ENCODE data around the gene TAGAP. TPM values are rescaled to one million over a fixed set of nuclear protein-coding genes. Genes with fewer than 3 reads are reported as not detected.

The TAGAP gene
- total and polyA plus RNA-seq, 2 donors (not counting 1 experiment from before 2014, with no cell fraction given), result 167 to 242 TPM

- intact Hi-C loops (cut with micrococcal nuclease), result no loop called here
- Histone ChIP-seq H3K27ac (ENCODE audit: low read length in 2 of 2) (no peak overlapping the region), H3K27me3 (replicated peaks in 1 of 4; ENCODE audit: control extremely low read depth in 1 of 4, control insufficient read depth in 3 of 4, insufficient read depth in 4 of 4, low read length in 3 of 4) (no peaks in the 10 kb centered on the region), H4K20me1 (ENCODE audit: control insufficient read depth, insufficient read depth, low read length, poor library complexity, severe bottlenecking) (no peaks in the 10 kb centered on the region), H2AFZ (ENCODE audit: insufficient read depth, low read depth, low read length, poor library complexity, severe bottlenecking) (no peak overlapping the region), H3K4me1 (ENCODE audit: control insufficient read depth in 2 of 2, insufficient read depth in 2 of 2, low read length in 2 of 2) (peaks cover 32 to 33% of the 10 kb centered on the region in 2 donors), H3K4me2 (replicated peaks; ENCODE audit: low read depth, low read length, poor library complexity, severe bottlenecking) (no peak overlapping the region), H3K4me3 (ENCODE audit: control extremely low read depth in 1 of 5, extremely low read depth in 1 of 5, insufficient read depth in 1 of 5, low read depth in 2 of 5, low read length in 4 of 5) (no peak overlapping the region), H3K9me3 (ENCODE audit: control extremely low read depth in 1 of 3, control insufficient read depth in 2 of 3, insufficient read depth in 1 of 3, low read length in 2 of 3) (no peaks in the 10 kb centered on the region), H3K79me2 (ENCODE audit: control insufficient read depth, insufficient read depth, low read length) (no peaks in the 10 kb centered on the region), H3K9ac (ENCODE audit: low read length) (no peak overlapping the region), H3K36me3 (replicated peaks in 1 of 2; ENCODE audit: control extremely low read depth in 1 of 2, control insufficient read depth in 1 of 2, extremely low read depth in 1 of 2, insufficient read depth in 2 of 2, low read length in 1 of 2) (no peaks in the 10 kb centered on the region)
- Mint-ChIP-seq H3K27ac (no peak overlapping the region), H3K9me3 (ENCODE audit: insufficient read depth) (no peaks in the 10 kb centered on the region), H3K27me3 (no peaks in the 10 kb centered on the region), H3K4me3 (no peak overlapping the region), H3K4me1 (peaks cover 27% of the 10 kb centered on the region)
- WGBS (ENCODE audit: insufficient coverage), result no CpG with 5 or more reads among the region's 2 CpGs
- TF ChIP-seq, protein P1, sequence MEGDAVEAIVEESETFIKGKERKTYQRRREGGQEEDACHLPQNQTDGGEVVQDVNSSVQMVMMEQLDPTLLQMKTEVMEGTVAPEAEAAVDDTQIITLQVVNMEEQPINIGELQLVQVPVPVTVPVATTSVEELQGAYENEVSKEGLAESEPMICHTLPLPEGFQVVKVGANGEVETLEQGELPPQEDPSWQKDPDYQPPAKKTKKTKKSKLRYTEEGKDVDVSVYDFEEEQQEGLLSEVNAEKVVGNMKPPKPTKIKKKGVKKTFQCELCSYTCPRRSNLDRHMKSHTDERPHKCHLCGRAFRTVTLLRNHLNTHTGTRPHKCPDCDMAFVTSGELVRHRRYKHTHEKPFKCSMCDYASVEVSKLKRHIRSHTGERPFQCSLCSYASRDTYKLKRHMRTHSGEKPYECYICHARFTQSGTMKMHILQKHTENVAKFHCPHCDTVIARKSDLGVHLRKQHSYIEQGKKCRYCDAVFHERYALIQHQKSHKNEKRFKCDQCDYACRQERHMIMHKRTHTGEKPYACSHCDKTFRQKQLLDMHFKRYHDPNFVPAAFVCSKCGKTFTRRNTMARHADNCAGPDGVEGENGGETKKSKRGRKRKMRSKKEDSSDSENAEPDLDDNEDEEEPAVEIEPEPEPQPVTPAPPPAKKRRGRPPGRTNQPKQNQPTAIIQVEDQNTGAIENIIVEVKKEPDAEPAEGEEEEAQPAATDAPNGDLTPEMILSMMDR (IDR thresholded peaks at IDR 0.05), result no peak
- TF ChIP-seq EZH2 (IDR thresholded peaks at IDR 0.05; ENCODE audit: borderline replicate concordance, insufficient read depth, low read depth, low read length, poor library complexity, severe bottlenecking), result no peak
- CTCF ChIA-PET, result interaction anchor here (2.8 kb wide), 1 partner anchor 9 kb away, joined by 11 read pairs; no protein-coding TSS in a partner anchor
- POLR2A ChIA-PET, result interaction anchor here (0.6 to 0.7 kb wide), 2 partner anchors 40 to 392 kb away, joined by 3 to 4 read pairs; partner anchors contain the start of gene TAGAP
- DNase-seq (no peak), ATAC-seq (ENCODE audit: low read depth) (no peak)
Measured at GRCh38 chr6:159084493-159085091, 39.8 kb upstream of the TAGAP start.

GRCh38 chr6:159083146-159083545, 38.4 kb upstream of the TAGAP start:
- intact Hi-C loops (cut with micrococcal nuclease), result no loop called here
- Histone ChIP-seq H3K9ac (ENCODE audit: low read length) (no peak overlapping the region), H3K4me2 (replicated peaks; ENCODE audit: low read depth, low read length, poor library complexity, severe bottlenecking) (no peak overlapping the region), H3K4me3 (ENCODE audit: control extremely low read depth in 1 of 5, extremely low read depth in 1 of 5, insufficient read depth in 1 of 5, low read depth in 2 of 5, low read length in 4 of 5) (no peak overlapping the region), H3K9me3 (ENCODE audit: control extremely low read depth in 1 of 3, control insufficient read depth in 2 of 3, insufficient read depth in 1 of 3, low read length in 2 of 3) (no peaks in the 10 kb centered on the region), H2AFZ (ENCODE audit: insufficient read depth, low read depth, low read length, poor library complexity, severe bottlenecking) (no peak overlapping the region), H3K27ac (ENCODE audit: low read length in 2 of 2) (no peak overlapping the region), H4K20me1 (ENCODE audit: control insufficient read depth, insufficient read depth, low read length, poor library complexity, severe bottlenecking) (no peaks in the 10 kb centered on the region), H3K79me2 (ENCODE audit: control insufficient read depth, insufficient read depth, low read length) (no peaks in the 10 kb centered on the region), H3K36me3 (replicated peaks in 1 of 2; ENCODE audit: control extremely low read depth in 1 of 2, control insufficient read depth in 1 of 2, extremely low read depth in 1 of 2, insufficient read depth in 2 of 2, low read length in 1 of 2) (no peaks in the 10 kb centered on the region), H3K27me3 (replicated peaks in 1 of 4; ENCODE audit: control extremely low read depth in 1 of 4, control insufficient read depth in 3 of 4, insufficient read depth in 4 of 4, low read length in 3 of 4) (no peaks in the 10 kb centered on the region), H3K4me1 (ENCODE audit: control insufficient read depth in 2 of 2, insufficient read depth in 2 of 2, low read length in 2 of 2) (peaks cover 36 to 38% of the 10 kb centered on the region in 2 donors)
- no peaks in the 10 kb centered on the region for H3K9me3 Mint-ChIP-seq (ENCODE audit: insufficient read depth)
- CTCF ChIA-PET, result interaction anchor here (1.0 to 2.8 kb wide), 4 partner anchors 11 to 40 kb away, joined by 3 to 11 read pairs (median 4); no protein-coding TSS in a partner anchor
- H3K4me1 Mint-ChIP-seq, result peaks cover 39% of the 10 kb centered on the region
- no peaks in the 10 kb centered on the region for H3K27me3 Mint-ChIP-seq
- no CpG with 5 or more reads among the region's 2 CpGs for WGBS (ENCODE audit: insufficient coverage)
- TF ChIP-seq, protein P1 (IDR thresholded peaks at IDR 0.05), result no peak
- TF ChIP-seq EZH2 (IDR thresholded peaks at IDR 0.05; ENCODE audit: borderline replicate concordance, insufficient read depth, low read depth, low read length, poor library complexity, severe bottlenecking), result no peak
- no peak overlapping the region for H3K27ac Mint-ChIP-seq
- POLR2A ChIA-PET, result interaction anchor here (0.6 to 1.1 kb wide), 4 partner anchors 11 to 108 kb away, joined by 3 read pairs; no protein-coding TSS in a partner anchor
- no peak overlapping the region for H3K4me3 Mint-ChIP-seq
- no peak for DNase-seq
- no peak for ATAC-seq (ENCODE audit: low read depth)
